ENCODE results near the gene STPG1.

STPG1 gene

DNA sequence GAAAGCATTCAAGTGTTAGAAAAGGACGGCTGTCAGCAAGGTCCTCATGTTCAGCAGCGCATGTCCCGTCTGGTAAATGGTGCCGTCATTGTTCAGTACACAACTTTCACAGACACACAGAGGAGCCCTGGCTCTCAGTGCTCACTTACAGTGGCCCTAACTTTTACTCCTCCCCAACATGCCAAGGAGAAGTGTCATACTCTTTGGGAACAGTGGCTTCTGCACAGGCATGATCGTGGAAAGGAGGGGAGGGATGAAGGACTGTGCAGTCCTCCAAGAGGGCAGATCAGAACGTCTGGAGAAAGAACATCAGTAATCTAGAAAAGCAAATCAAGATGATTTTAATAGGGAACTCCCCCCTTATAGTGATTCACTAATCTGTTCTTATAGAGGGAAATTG, 98.2 kb downstream of the STPG1 start:
- DNase-seq = no peak

DNA sequence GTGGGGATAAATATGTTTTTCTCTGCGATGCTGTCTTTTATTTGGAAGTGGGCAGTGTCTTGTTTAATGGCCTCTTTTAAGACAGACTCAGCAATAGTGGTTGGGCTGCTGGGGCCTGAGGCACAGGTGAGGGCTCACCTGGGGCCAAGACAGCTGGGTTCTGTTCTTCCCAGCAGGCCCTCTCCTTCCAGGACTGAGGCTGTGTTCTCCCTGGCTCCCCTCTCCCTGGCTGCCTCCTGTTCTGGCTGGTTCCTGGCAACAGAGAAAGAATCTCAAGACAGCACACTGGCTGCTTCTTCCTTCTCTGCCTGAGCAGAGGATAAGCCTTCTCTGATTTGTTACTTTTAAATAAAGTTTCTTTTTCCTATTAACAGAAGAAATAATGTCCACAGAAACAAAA, 101.8 kb downstream of the STPG1 start:
- DNase-seq = no peak

GRCh38 chr1:24311234-24311633, 102.3 kb downstream of the STPG1 start:
- DNase-seq = no peak

DNA sequence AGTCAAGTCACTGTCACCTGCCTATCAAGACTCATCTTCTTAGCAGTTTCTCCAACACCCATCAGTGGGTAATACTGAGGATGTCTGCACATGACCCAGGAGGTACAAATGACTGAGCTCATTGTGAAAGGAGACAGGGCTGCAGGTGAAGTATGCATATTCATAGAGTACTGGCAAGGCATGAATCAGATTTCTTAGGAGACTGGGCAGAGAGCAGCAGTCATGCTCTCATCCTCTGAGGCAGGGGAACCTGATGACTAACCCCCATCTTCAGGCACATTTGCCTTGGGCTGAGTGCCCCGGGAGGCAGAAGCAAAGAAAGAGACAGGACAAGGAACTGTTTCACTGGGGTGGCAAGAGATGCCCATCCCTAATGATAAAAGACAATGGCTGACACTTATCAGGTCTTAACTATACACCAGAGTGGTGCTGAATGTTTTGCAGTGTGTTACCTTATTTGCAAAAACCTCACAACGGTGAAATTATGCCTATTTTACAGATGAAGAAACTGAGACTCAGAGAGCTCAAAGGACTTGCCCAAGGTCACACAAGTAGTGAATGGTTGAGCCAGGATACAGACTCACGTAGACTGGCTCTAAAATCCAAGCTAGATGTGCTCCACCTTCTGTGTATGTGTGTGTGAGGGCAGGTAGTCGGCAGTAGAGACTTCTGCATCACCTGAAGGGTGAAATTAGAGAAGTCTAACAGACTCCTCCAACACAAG, 103.7 kb downstream of the STPG1 start:
- DNase-seq = no peak

DNA sequence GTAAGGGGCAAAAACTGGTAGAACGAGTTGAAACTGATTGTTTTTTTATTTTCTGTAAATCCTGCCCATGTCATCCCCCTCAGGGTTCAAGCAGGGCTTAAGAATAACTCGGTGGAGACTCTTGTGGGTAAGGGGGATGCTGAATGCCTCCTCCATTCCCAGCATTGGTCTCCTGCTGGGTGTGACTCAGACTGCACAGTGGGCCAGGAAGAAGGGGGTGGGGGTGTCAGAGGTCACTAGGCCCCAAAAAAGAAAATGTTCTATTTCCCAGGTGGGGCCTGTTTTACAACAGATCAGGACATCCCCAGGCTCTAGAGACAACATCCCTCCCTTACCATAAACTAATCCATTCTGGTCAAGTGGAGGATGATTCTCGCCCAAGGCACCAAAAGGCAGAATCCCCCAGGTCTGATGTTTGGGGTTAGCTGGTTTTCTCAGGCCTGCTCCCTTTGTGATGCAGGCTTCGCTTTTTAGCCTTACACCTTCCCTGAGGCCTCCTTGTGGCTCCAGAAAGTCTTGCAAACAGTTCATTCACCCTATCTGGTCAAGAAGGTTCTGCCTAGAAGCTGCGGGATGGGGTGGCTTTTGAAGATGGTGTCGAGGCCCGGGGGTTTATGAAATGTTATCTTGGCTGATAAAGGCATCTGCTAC, 105.1 kb downstream of the STPG1 start:
- no peak for DNase-seq
